Type B pancreatic cell (in vitro differentiated cells): ENCODE data around the gene FAM227B. TPM values are rescaled to one million over a fixed set of nuclear protein-coding genes. Genes with fewer than 3 reads are reported as not detected.
"Not testable (repeated sequence)": the region's sequence is repeated elsewhere in the genome, so short reads cannot be mapped to it uniquely, and the experiment has no call there.

Experiments used
- DNase-seq: peaks from one replicate; pipeline ENCODE4 v3.0.0; 2021; ENCODE audit warnings: mixed read lengths; ENCODE audit not compliant: unreplicated experiment; ENCODE audit errors: extremely low spot score
- H3K27ac Mint-ChIP-seq: 2 replicates; pipeline ENCODE4 v1.8.0; 2021; ENCODE audit warnings: mild to moderate bottlenecking, mixed read lengths
- H3K27me3 Mint-ChIP-seq: 2 replicates; pipeline ENCODE4 v1.8.0; 2021; ENCODE audit warnings: mixed read lengths
- H3K36me3 Mint-ChIP-seq: 2 replicates; pipeline ENCODE4 v1.8.0; 2021; ENCODE audit warnings: mixed read lengths
- H3K4me1 Mint-ChIP-seq: one replicate; pipeline ENCODE4 v1.8.0; 2021; ENCODE audit warnings: mixed read lengths; ENCODE audit not compliant: unreplicated experiment
- H3K4me3 Mint-ChIP-seq: 2 replicates; pipeline ENCODE4 v1.8.0; 2021; ENCODE audit warnings: mild to moderate bottlenecking, mixed read lengths
- H3K9me3 Mint-ChIP-seq: 2 replicates; pipeline ENCODE4 v1.8.0; 2021; ENCODE audit warnings: mixed read lengths
- CTCF ChIP-seq: fragments of 200-600 bp; sonication (generic); conservative IDR thresholded peaks from 2 replicates; pipeline ENCODE4 v1.5.0; 2021; ENCODE audit warnings: antibody characterized with exemption, mild to moderate bottlenecking
- long read RNA-seq: library from polyadenylated mRNA; unstranded; transcript quantifications from one replicate; pipeline ENCODE4 v2.0.0, GENCODE V29; 2020
- total RNA-seq: library from RNA; stranded (reverse); gene quantifications from 2 replicates; pipeline ENCODE4 v1.2.1, GENCODE V29; 2021; ENCODE audit warnings: low replicate concordance

The FAM227B gene
- total RNA-seq, result 6.1 and 7.3 TPM in 2 replicates
- long read RNA-seq, partial matches to known transcripts, result 7 of 14 reads
- long read RNA-seq, other reads (novel, unspliced or antisense), result 7 of 14 reads

GRCh38 chr15:49620658-49621368, at the start of gene FAM227B, which contains the start of gene DTWD1:
Gene FAM227B, minus strand, starts transcription at chr15:49620818. Its CDS starts 5,647 bp downstream, at chr15:49615171.
Gene DTWD1, plus strand, starts transcription at chr15:49621048. Its CDS starts 4,120 bp downstream, at chr15:49625168.
- H3K9me3 Mint-ChIP-seq, result peaks cover 10% of the 10 kb centered on the region
- DNase-seq, result peak; percentile 95
- H3K4me3 Mint-ChIP-seq, result peak within 1 kb of the TSS; percentile 97
- no peaks in the 10 kb centered on the region for H3K27me3 Mint-ChIP-seq
- H3K36me3 Mint-ChIP-seq, result peaks cover 32% of the 10 kb centered on the region
- peak within 1 kb of the TSS; percentile 98 for H3K27ac Mint-ChIP-seq
- H3K4me1 Mint-ChIP-seq, result peaks cover 19% of the 10 kb centered on the region
- TF ChIP-seq CTCF, result peak; percentile 31

GRCh38 chr15:49669288-49669687, 48.7 kb upstream of the FAM227B start:
- Mint-ChIP-seq H3K4me1 (peaks cover 6% of the 10 kb centered on the region), H3K36me3 (no peaks in the 10 kb centered on the region), H3K27me3 (no peaks in the 10 kb centered on the region), H3K9me3 (no peaks in the 10 kb centered on the region), H3K27ac (no peak overlapping the region), H3K4me3 (no peak overlapping the region)
- no peak for DNase-seq
- TF ChIP-seq CTCF, result no peak

- H3K4me1 Mint-ChIP-seq, H3K27me3 Mint-ChIP-seq, H3K27ac Mint-ChIP-seq, H3K9me3 Mint-ChIP-seq, DNase-seq, H3K4me3 Mint-ChIP-seq, H3K36me3 Mint-ChIP-seq: not testable (repeated sequence)
Measured at GRCh38 chr15:49666486-49666885, 45.9 kb upstream of the FAM227B start.

- no peak overlapping the region for H3K27ac Mint-ChIP-seq
- no peaks in the 10 kb centered on the region for H3K27me3 Mint-ChIP-seq
- no peaks in the 10 kb centered on the region for H3K4me1 Mint-ChIP-seq
- no peak overlapping the region for H3K4me3 Mint-ChIP-seq
- H3K9me3 Mint-ChIP-seq, result no peaks in the 10 kb centered on the region
- no peak for DNase-seq
- TF ChIP-seq CTCF, result no peak
- H3K36me3 Mint-ChIP-seq, result no peaks in the 10 kb centered on the region
Measured at GRCh38 chr15:49664716-49665115, 44.1 kb upstream of the FAM227B start.

- Mint-ChIP-seq H3K36me3 (peaks cover 4% of the 10 kb centered on the region), H3K4me1 (no peaks in the 10 kb centered on the region), H3K27me3 (no peaks in the 10 kb centered on the region), H3K27ac (no peak overlapping the region), H3K4me3 (no peak overlapping the region), H3K9me3 (peaks cover 12% of the 10 kb centered on the region)
- no peak for TF ChIP-seq CTCF
- DNase-seq, result no peak
Measured at GRCh38 chr15:49656734-49657133, 36.1 kb upstream of the FAM227B start.

- DNase-seq, result no peak
- Mint-ChIP-seq H3K4me3 (no peak overlapping the region), H3K36me3 (peaks cover 4% of the 10 kb centered on the region), H3K9me3 (peaks cover 15% of the 10 kb centered on the region), H3K27ac (no peak overlapping the region), H3K27me3 (no peaks in the 10 kb centered on the region), H3K4me1 (no peaks in the 10 kb centered on the region)
- TF ChIP-seq CTCF, result no peak
Measured at GRCh38 chr15:49652922-49653321, 32.3 kb upstream of the FAM227B start.
